Islet of Langerhans (tissue), 1 donor: ENCODE results near the gene TTLL5.
"Not testable (repeated sequence)": the region's sequence is repeated elsewhere in the genome, so short reads cannot be mapped to it uniquely, and the experiment has no call there.

Source experiments
- FAIRE-seq: peaks from one replicate; lab custom pipeline; 2011; peaks lifted over from hg19 to GRCh38; lab: Jason Lieb, UNC

The TTLL5 gene

GRCh38 chr14:75913183-75913582, 252.1 kb downstream of the TTLL5 start:
- FAIRE-seq = no peak

- no peak for FAIRE-seq
Measured at GRCh38 chr14:75915045-75915444, 254.0 kb downstream of the TTLL5 start.

- FAIRE-seq = no peak
Measured at GRCh38 chr14:75917322-75917945, 256.4 kb downstream of the TTLL5 start.

GRCh38 chr14:75917946-75918335, 256.9 kb downstream of the TTLL5 start:
- FAIRE-seq = no peak

GRCh38 chr14:75920421-75920820, 259.4 kb downstream of the TTLL5 start:
- FAIRE-seq = not testable (repeated sequence)

GRCh38 chr14:75925141-75925840, 264.2 kb downstream of the TTLL5 start:
- FAIRE-seq = not testable (repeated sequence)

GRCh38 chr14:75926431-75927115, 265.5 kb downstream of the TTLL5 start:
- no peak for FAIRE-seq

- FAIRE-seq = no peak
Measured at GRCh38 chr14:75927564-75928087, 266.6 kb downstream of the TTLL5 start.

- FAIRE-seq = no peak
Measured at GRCh38 chr14:75928690-75929181, 267.7 kb downstream of the TTLL5 start.

- no peak for FAIRE-seq
Measured at GRCh38 chr14:75933712-75934296, 272.8 kb downstream of the TTLL5 start.

GRCh38 chr14:75934998-75935628, 274.1 kb downstream of the TTLL5 start:
- FAIRE-seq = no peak

GRCh38 chr14:75939200-75939599, 278.2 kb downstream of the TTLL5 start:
- no peak for FAIRE-seq

- no peak for FAIRE-seq
Measured at GRCh38 chr14:75941030-75941429, 280.0 kb downstream of the TTLL5 start.

GRCh38 chr14:75944607-75945241, 283.7 kb downstream of the TTLL5 start:
- FAIRE-seq = no peak

- no peak for FAIRE-seq
Measured at GRCh38 chr14:75946785-75947184, 285.7 kb downstream of the TTLL5 start.

- FAIRE-seq = no peak
Measured at GRCh38 chr14:75952489-75952888, 291.4 kb downstream of the TTLL5 start.

GRCh38 chr14:75959031-75959430, 298.0 kb downstream of the TTLL5 start:
- no peak for FAIRE-seq

GRCh38 chr14:75960231-75960630, 299.2 kb downstream of the TTLL5 start:
- FAIRE-seq = no peak

GRCh38 chr14:75961662-75962061, 300.6 kb downstream of the TTLL5 start:
- no peak for FAIRE-seq

- FAIRE-seq = no peak
Measured at GRCh38 chr14:75967866-75968265, 306.8 kb downstream of the TTLL5 start.

GRCh38 chr14:75968456-75968855, 307.4 kb downstream of the TTLL5 start:
- no peak for FAIRE-seq

- no peak for FAIRE-seq
Measured at GRCh38 chr14:75969126-75969525, 308.1 kb downstream of the TTLL5 start.
